H1 (cell line): ENCODE measurements around the gene ERMARD. TPM values are rescaled to one million over a fixed set of nuclear protein-coding genes. Genes with fewer than 3 reads are reported as not detected.
A peak's percentile ranks its signal among the peaks of the same experiment; 100 is the strongest.

Experiments used
- CTCF ChIA-PET: fragments of 300-600 bp; sonication (Branson Sonifier 250); formaldehyde crosslinking; loops from one replicate; lab custom pipeline; 2021; ENCODE audit not compliant: partially characterized antibody; lab: Charles Lee
- POLR2A ChIA-PET: fragments of 300-600 bp; sonication (Branson Sonifier 250); formaldehyde crosslinking; loops from one replicate; lab custom pipeline; 2021; ENCODE audit warnings: inconsistent platforms; ENCODE audit not compliant: partially characterized antibody; lab: Charles Lee
- DNase-seq, 2 experiments: peaks; one replicate each; pipeline versions ENCODE4 v3.0.0 to v3.0.0-alpha.2; 2010 to 2022; ENCODE audit warnings: low spot score in 2 of 2, low read depth in 1 of 2, mixed read lengths in 1 of 2
- FAIRE-seq: peaks from 2 replicates; lab custom pipeline; 2011; peaks lifted over from hg19 to GRCh38; lab: Jason Lieb, UNC
- H2AFZ ChIP-seq: 2 replicates; pipeline ENCODE4 v1.8.1; 2012; ENCODE audit warnings: low read length, inconsistent platforms
- H2AK5ac ChIP-seq: 2 replicates; pipeline ENCODE4 v1.6.1; 2013; ENCODE audit warnings: low read depth, low read length
- H2BK120ac ChIP-seq: replicated peaks from 2 replicates; pipeline ENCODE3; 2013; ENCODE audit warnings: low read depth, low read length, inconsistent platforms
- H2BK12ac ChIP-seq: 2 replicates; pipeline ENCODE4 v1.6.1; 2013; ENCODE audit warnings: low read depth, low read length
- H2BK15ac ChIP-seq: 2 replicates; pipeline ENCODE4 v1.6.1; 2013; ENCODE audit warnings: low read length
- H2BK20ac ChIP-seq: 2 replicates; pipeline ENCODE4 v1.6.1; 2013; ENCODE audit warnings: low read length
- H2BK5ac ChIP-seq: 2 replicates; pipeline ENCODE4 v1.6.1; 2013; ENCODE audit warnings: low read depth, low read length
- H3K14ac ChIP-seq: 2 replicates; pipeline ENCODE4 v1.6.1; 2013; ENCODE audit warnings: inconsistent platforms; ENCODE audit not compliant: insufficient read length
- H3K18ac ChIP-seq: 2 replicates; pipeline ENCODE4 v1.6.1; 2013; ENCODE audit warnings: low read length; ENCODE audit errors: extremely low read depth
- H3K23ac ChIP-seq: 2 replicates; pipeline ENCODE4 v1.6.1; 2013; ENCODE audit warnings: inconsistent platforms; ENCODE audit not compliant: insufficient read length
- H3K23me2 ChIP-seq: 2 replicates; pipeline ENCODE4 v1.6.1; 2013; ENCODE audit warnings: low read depth, low read length
- H3K27ac ChIP-seq: 2 replicates; pipeline ENCODE4 v1.6.1; 2011; ENCODE audit warnings: low read depth, low read length, inconsistent platforms
- H3K27me3 ChIP-seq, 4 experiments: replicated peaks in 1 of 4; 1 replicate in 1 of 4; 2 replicates in 3 of 4; pipeline versions ENCODE4 v1.6.1 to v1.8.1; 2011 to 2013; ENCODE audit warnings: low read length in 3 of 4, mild to moderate bottlenecking in 3 of 4, inconsistent platforms in 2 of 4, mixed read lengths in 2 of 4, moderate library complexity in 1 of 4; ENCODE audit not compliant: control insufficient read depth in 3 of 4, insufficient read depth in 3 of 4; ENCODE audit errors: extremely low read depth in 1 of 4
- H3K36me3 ChIP-seq, 4 experiments: 2 replicates each; pipeline versions ENCODE4 v1.6.1 to v1.8.1; 2011 to 2013; ENCODE audit warnings: mild to moderate bottlenecking in 4 of 4, low read length in 3 of 4, moderate library complexity in 2 of 4, control low read depth in 1 of 4, inconsistent platforms in 1 of 4; ENCODE audit not compliant: insufficient read depth in 4 of 4, control insufficient read depth in 2 of 4
- H3K4ac ChIP-seq: replicated peaks from 2 replicates; pipeline ENCODE3; 2013; ENCODE audit warnings: low read length, low read depth, mixed read lengths, inconsistent platforms; ENCODE audit not compliant: insufficient read length
- H3K4me1 ChIP-seq, 4 experiments: replicated peaks in 1 of 4; 1 replicate in 1 of 4; 2 replicates in 3 of 4; pipeline versions ENCODE4 v1.6.1 to v1.8.1; 2011 to 2013; ENCODE audit warnings: low read length in 3 of 4, inconsistent platforms in 2 of 4, mixed read lengths in 1 of 4; ENCODE audit not compliant: insufficient read depth in 4 of 4, control insufficient read depth in 3 of 4
- H3K4me2 ChIP-seq, 2 experiments: 2 replicates each; pipeline versions ENCODE4 v1.6.1 to v1.8.1; 2011 to 2013; ENCODE audit warnings: low read depth in 2 of 2, low read length in 2 of 2, control low read depth in 1 of 2, inconsistent platforms in 1 of 2, mild to moderate bottlenecking in 1 of 2; ENCODE audit not compliant: insufficient read depth in 1 of 2
- H3K4me3 ChIP-seq, 4 experiments: fragments of 200-600, 300-600 bp in 1 of 4; sonication (generic), shearing (Covaris generic), sonication (Bioruptor Twin) in 1 of 4; 2 replicates each; pipeline versions ENCODE4 v1.5.1 to v1.8.1; 2011 to 2016; ENCODE audit warnings: low read length in 4 of 4, low read depth in 3 of 4, control low read depth in 2 of 4, inconsistent platforms in 2 of 4, mild to moderate bottlenecking in 2 of 4, mixed read lengths in 1 of 4, moderate library complexity in 1 of 4; ENCODE audit not compliant: insufficient read depth in 2 of 4; ENCODE audit errors: extremely low read depth in 1 of 4
- H3K56ac ChIP-seq: replicated peaks from 2 replicates; pipeline ENCODE3; 2013; ENCODE audit warnings: low read depth, mild to moderate bottlenecking, mixed read lengths, low read length, inconsistent platforms; ENCODE audit not compliant: insufficient read length
- H3K79me1 ChIP-seq: 2 replicates; pipeline ENCODE4 v1.6.1; 2013; ENCODE audit warnings: low read depth, low read length, control low read depth
- H3K79me2 ChIP-seq, 2 experiments: 2 replicates each; pipeline versions ENCODE4 v1.6.1 to v1.8.1; 2012 to 2013; ENCODE audit warnings: low read length in 2 of 2, mild to moderate bottlenecking in 2 of 2, inconsistent platforms in 1 of 2; ENCODE audit not compliant: insufficient read depth in 2 of 2, control insufficient read depth in 1 of 2
- H3K9ac ChIP-seq, 4 experiments: replicated peaks in 1 of 4; 1 replicate in 1 of 4; 2 replicates in 3 of 4; pipeline versions ENCODE4 v1.6.1 to v1.8.1; 2011 to 2013; ENCODE audit warnings: low read depth in 3 of 4, low read length in 3 of 4, control low read depth in 2 of 4, mild to moderate bottlenecking in 2 of 4, moderate library complexity in 2 of 4, inconsistent platforms in 1 of 4; ENCODE audit errors: extremely low read depth in 1 of 4
- H3K9me3 ChIP-seq, 2 experiments: 2 replicates each; pipeline versions ENCODE4 v1.6.1 to v1.8.1; 2012 to 2013; ENCODE audit warnings: mild to moderate bottlenecking in 2 of 2, moderate library complexity in 2 of 2, control low read depth in 1 of 2, inconsistent platforms in 1 of 2, low read depth in 1 of 2, low read length in 1 of 2, mixed read lengths in 1 of 2; ENCODE audit not compliant: insufficient read depth in 2 of 2
- H4K20me1 ChIP-seq, 2 experiments: replicated peaks in 1 of 2; 2 replicates each; pipeline versions ENCODE3 to v1.8.1; 2011 to 2013; ENCODE audit warnings: inconsistent platforms in 2 of 2, low read length in 2 of 2, mild to moderate bottlenecking in 1 of 2; ENCODE audit not compliant: insufficient read depth in 2 of 2, control insufficient read depth in 1 of 2
- H4K5ac ChIP-seq: 2 replicates; pipeline ENCODE4 v1.6.1; 2013; ENCODE audit warnings: low read length, low read depth, mixed read lengths, inconsistent platforms; ENCODE audit not compliant: insufficient read length
- H4K8ac ChIP-seq: 2 replicates; pipeline ENCODE4 v1.8.0; 2013; ENCODE audit warnings: mild to moderate bottlenecking, moderate library complexity, low read length, inconsistent platforms; ENCODE audit not compliant: insufficient read depth; ENCODE audit errors: extremely low read depth
- H4K91ac ChIP-seq: replicated peaks from 2 replicates; pipeline ENCODE3; 2013; ENCODE audit warnings: low read length, mixed read lengths, inconsistent platforms; ENCODE audit not compliant: insufficient read length
- CTCF ChIP-seq, 3 experiments: IDR thresholded peaks; 1 replicate in 2 of 3; 2 replicates in 1 of 3; pipeline versions ENCODE4 v1.5.1 to v1.6.1; 2011; ENCODE audit warnings: low read length in 3 of 3, mild to moderate bottlenecking in 3 of 3, inconsistent platforms in 2 of 3, low read depth in 1 of 3, moderate library complexity in 1 of 3; ENCODE audit not compliant: insufficient read depth in 1 of 3; ENCODE audit errors: control extremely low read depth in 1 of 3
- EZH2 ChIP-seq: fragments of 200-600 bp; sonication (generic); IDR thresholded peaks from 2 replicates; pipeline ENCODE4 v1.7.1; 2012; ENCODE audit warnings: low read depth, mild to moderate bottlenecking, moderate library complexity, low read length, inconsistent platforms; ENCODE audit not compliant: severe bottlenecking
- JUND ChIP-seq: IDR thresholded peaks from 2 replicates; pipeline ENCODE4 v1.6.1; 2011; ENCODE audit warnings: mild to moderate bottlenecking, improper control_type of control experiment, low read length
- POLR2AphosphoS5 ChIP-seq: IDR thresholded peaks from 2 replicates; pipeline ENCODE4 v1.6.1; 2011; ENCODE audit warnings: low read depth, low read length
- RFX5 ChIP-seq: IDR thresholded peaks from 2 replicates; pipeline ENCODE4 v1.6.1; 2011; ENCODE audit warnings: low read depth, low read length, improper control_type of control experiment, borderline replicate concordance
- SAP30 ChIP-seq: fragments of 300-600 bp; sonication (generic); IDR thresholded peaks from 2 replicates; pipeline ENCODE4 v1.7.1; 2012; ENCODE audit warnings: low read length, moderate library complexity, mild to moderate bottlenecking, inconsistent platforms; ENCODE audit not compliant: insufficient read depth, insufficient replicate concordance
- SP4 ChIP-seq: IDR thresholded peaks from 2 replicates; pipeline ENCODE4 v1.6.1; 2012; ENCODE audit warnings: low read length, inconsistent platforms
- WGBS, 2 experiments: shearing (Covaris generic) in 1 of 2; methylation state at CpG; one replicate each; pipeline versions ENCODE4 v1.1.6 to v1.1.7; 2013 to 2015; ENCODE audit warnings: low lambda C conversion rate in 2 of 2, mixed read lengths in 2 of 2, inconsistent platforms in 1 of 2, low coverage in 1 of 2, missing lambda C conversion rate in 1 of 2; ENCODE audit not compliant: insufficient replicate concordance in 2 of 2, insufficient coverage in 1 of 2, insufficient read length in 1 of 2; ENCODE audit errors: extremely low coverage in 1 of 2, missing lambda C conversion rate in 1 of 2; 5-methylcytosine and 5-hydroxymethylcytosine counted together
- polyA plus RNA-seq, 7 experiments: library from polyadenylated mRNA; depleted of rRNA in 3 of 7; stranded (reverse) in 5 of 7; unstranded in 2 of 7; fragments of >200 nt in 5 of 7; fragments of 200-250 nt in 2 of 7; gene quantifications; 1 replicate in 5 of 7; 2 replicates in 1 of 7; 4 replicates in 1 of 7; pipeline versions ENCODE4 v1.2.1 to v1.2.3, GENCODE V29; 2011 to 2013; ENCODE audit warnings: missing spikeins in 2 of 7, mixed read lengths in 2 of 7
- total RNA-seq: library from RNA; stranded (reverse); fragmentation: NEBNext Ultra II Directional; extraction: Animal tissue kit (Norgen Biotek cat#: 25700); gene quantifications from 2 replicates; pipeline ENCODE4 v1.2.1, GENCODE V29; 2021

The ERMARD gene
- total and polyA plus RNA-seq, 2 of the 8 experiments (the other 6 are each of a cell fraction or from before 2014, with no cell fraction given): 12.2 to 25.6 TPM

GRCh38 chr6:169725125-169726048, 26.0 kb upstream of the ERMARD start:
- H3K4me1 ChIP-seq: peaks cover 0 to 9% (median 4%) of the 10 kb centered on the region in 4 experiments; a peak in 5 of 7 replicates
- H3K4me2 ChIP-seq: peak overlapping the region; percentile 80 to 97
- H3K36me3 ChIP-seq: no peaks in the 10 kb centered on the region
- H2BK12ac ChIP-seq: peak overlapping the region; percentile 86; the same call in 1 of the 2 replicates
- H2AK5ac ChIP-seq: peak overlapping the region; percentile 56; the same call in 1 of the 2 replicates
- H2AFZ ChIP-seq: peak overlapping the region; percentile 39; the same call in 1 of the 2 replicates
- H4K20me1 ChIP-seq: peaks cover 1 to 10% of the 10 kb centered on the region in 2 experiments
- peak overlapping the region; percentile 79 for H3K4ac ChIP-seq
- H3K27ac ChIP-seq: peak overlapping the region; percentile 93
- H3K79me2 ChIP-seq: peaks cover 0 to 29% of the 10 kb centered on the region in 2 experiments; a peak in 2 of 4 replicates
- ChIA-PET CTCF (interaction anchor here (0.6 to 1.3 kb wide), 2 partner anchors 22 to 41 kb away, joined by 3 read pairs; no protein-coding TSS in a partner anchor), POLR2A (interaction anchor here (1.1 to 5.9 kb wide), 7 partner anchors 10 to 38 kb away, joined by 4 to 58 read pairs (median 6); partner anchors contain the start of genes C6orf120, DYNLT2, ERMARD and WDR27)
- no peaks in the 10 kb centered on the region for H3K9me3 ChIP-seq
- peaks cover 3% of the 10 kb centered on the region; the same call in 1 of the 2 replicates for H3K79me1 ChIP-seq
- peak overlapping the region; percentile 95; the same call in 1 of the 2 replicates for H4K8ac ChIP-seq
- H3K18ac ChIP-seq: peak overlapping the region; percentile 89
- H3K23me2 ChIP-seq: peaks cover 15% of the 10 kb centered on the region
- peak in 1 of 2 experiments; percentile 49 for DNase-seq
- no peak overlapping the region for H3K23ac ChIP-seq
- no peak overlapping the region for H4K5ac ChIP-seq
- H3K14ac ChIP-seq: no peak overlapping the region
- peak overlapping the region; percentile 80 to 96 (median 88) for H3K9ac ChIP-seq
- 0 out of 2 replicates have a peak overlapping the region, but pooled peaks have one; percentile 14 for H2BK15ac ChIP-seq
- no peak overlapping the region for H2BK120ac ChIP-seq
- H3K56ac ChIP-seq: peak overlapping the region; percentile 77
- FAIRE-seq: no peak
- 0 out of 2 replicates have a peak overlapping the region, but pooled peaks have one; percentile 16 for H2BK20ac ChIP-seq
- peak overlapping the region; percentile 83 for H2BK5ac ChIP-seq
- peaks cover 0 to 2% (median under 1%) of the 10 kb centered on the region in 4 experiments; a peak in 1 of 7 replicates for H3K27me3 ChIP-seq
- H4K91ac ChIP-seq: peak overlapping the region; percentile 95
- peak overlapping the region; percentile 68 to 87 (median 79) for H3K4me3 ChIP-seq
- 21 to 100% methylated on average over 1 to 28 of the region's 29 CpGs for WGBS, 2 experiments
- no peak for TF ChIP-seq RFX5
- TF ChIP-seq POLR2AphosphoS5: peak; percentile 75
- no peak for TF ChIP-seq CTCF (IDR thresholded peaks at IDR 0.05; ENCODE audit: control extremely low read depth in 1 of 3, insufficient read depth in 1 of 3, low read depth in 1 of 3, low read length in 3 of 3)
- TF ChIP-seq JUND: no peak
- TF ChIP-seq EZH2: no peak
- no peak for TF ChIP-seq SP4
- peak; percentile 44 for TF ChIP-seq SAP30
